ENCODE measurements around the gene CYB5A.

CYB5A gene

GRCh38 chr18:74271635-74272034 lies 20.1 kb downstream of the CYB5A start (continued):
- TF ChIP-seq ZNF596 (tag by site-specific recombination; IDR thresholded peaks at IDR 0.05): no peak
- no peak for TF ChIP-seq ZFP37 (tag by site-specific recombination; IDR thresholded peaks at IDR 0.05)
- TF ChIP-seq KLF1 (tag by site-specific recombination; IDR thresholded peaks at IDR 0.05): no peak
- TF ChIP-seq ZNF132 (tag by site-specific recombination; IDR thresholded peaks at IDR 0.05; ENCODE audit: borderline replicate concordance): no peak
- TF ChIP-seq YY2 (tag by site-specific recombination; IDR thresholded peaks at IDR 0.05): no peak
- no peak for TF ChIP-seq ZNF792 (tag by site-specific recombination; IDR thresholded peaks at IDR 0.05)

GRCh38 chr18:74268933-74269620 lies 22.7 kb downstream of the CYB5A start:
- peak; percentile 33; the same call in 1 of the 2 replicates for TF ChIP-seq EGR2 (tag by site-specific recombination; IDR thresholded peaks at IDR 0.05; ENCODE audit: low read depth)
- peak; percentile 35; the same call in 1 of the 2 replicates for TF ChIP-seq ZFHX2 (tag by site-specific recombination; conservative IDR thresholded peaks at IDR 0.05)
- TF ChIP-seq YY1 (tag by site-specific recombination; IDR thresholded peaks at IDR 0.05): no peak
- H3K27ac ChIP-seq (ENCODE audit: extremely low read depth, low read depth, low read length): no peak overlapping the region
- no peaks in the 10 kb centered on the region for H3K36me3 ChIP-seq (ENCODE audit: control insufficient read depth in 2 of 2, insufficient read depth in 1 of 2, low read length in 2 of 2)
- ChIA-PET POLR2A (no interaction called here), CTCF (no interaction called here)
- H3K4me3 ChIP-seq (ENCODE audit: low read depth, low read length): no peak overlapping the region
- H3K9me3 ChIP-seq (ENCODE audit: control insufficient read depth, insufficient read depth, low read depth, low read length): no peaks in the 10 kb centered on the region
- H3K4me1 ChIP-seq (ENCODE audit: control insufficient read depth, insufficient read depth, low read length): peaks cover 2% of the 10 kb centered on the region; the same call in 1 of the 2 replicates

DNA sequence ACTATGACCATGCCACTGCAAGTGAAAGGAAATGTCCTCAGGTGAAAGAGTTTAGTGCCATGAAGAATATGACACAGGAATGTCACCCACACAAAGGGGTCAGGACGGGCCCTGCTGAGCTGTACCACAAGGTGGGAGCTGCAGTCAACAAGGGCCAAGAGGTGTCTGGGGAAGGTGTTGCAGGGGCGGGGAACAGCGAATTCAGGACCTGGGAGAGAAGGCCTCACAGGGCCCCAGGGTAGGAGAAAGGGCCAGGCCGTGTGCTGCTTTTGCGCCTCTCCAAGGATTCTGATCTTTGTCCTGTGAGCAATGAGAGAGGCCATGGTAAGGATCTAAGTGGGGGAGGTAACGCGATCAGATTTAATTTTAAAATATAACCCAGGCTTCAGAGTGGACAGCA lies 23.6 kb downstream of the CYB5A start:
- Histone ChIP-seq H3K27ac (ENCODE audit: extremely low read depth, low read depth, low read length) (no peak overlapping the region), H3K4me3 (ENCODE audit: low read depth, low read length) (no peak overlapping the region), H3K36me3 (ENCODE audit: control insufficient read depth in 2 of 2, insufficient read depth in 1 of 2, low read length in 2 of 2) (no peaks in the 10 kb centered on the region), H3K4me1 (ENCODE audit: control insufficient read depth, insufficient read depth, low read length) (peaks cover 2% of the 10 kb centered on the region; the same call in 1 of the 2 replicates), H3K9me3 (ENCODE audit: control insufficient read depth, insufficient read depth, low read depth, low read length) (no peaks in the 10 kb centered on the region)
- ChIA-PET CTCF (no interaction called here), POLR2A (no interaction called here)
- TF ChIP-seq EGR2 (tag by site-specific recombination; IDR thresholded peaks at IDR 0.05; ENCODE audit: low read depth): no peak
- TF ChIP-seq ZNF571 (tag by site-specific recombination; IDR thresholded peaks at IDR 0.05): no peak
- no peak for TF ChIP-seq ZNF544 (tag by site-specific recombination; IDR thresholded peaks at IDR 0.05)
- TF ChIP-seq ZNF530 (tag by site-specific recombination; IDR thresholded peaks at IDR 0.05; ENCODE audit: low read depth): no peak
- no peak for TF ChIP-seq ZNF654 (tag by site-specific recombination; IDR thresholded peaks at IDR 0.05; ENCODE audit: low read depth)
- no peak for TF ChIP-seq KLF8 (tag by site-specific recombination; IDR thresholded peaks at IDR 0.05)
- no peak for TF ChIP-seq ZFP41 (tag by site-specific recombination; IDR thresholded peaks at IDR 0.05; ENCODE audit: borderline replicate concordance)
- no peak for TF ChIP-seq ZBTB17 (tag by site-specific recombination; IDR thresholded peaks at IDR 0.05)
- no peak for TF ChIP-seq ZNF837 (tag by site-specific recombination; IDR thresholded peaks at IDR 0.05)
- no peak for TF ChIP-seq PRDM1 (tag by site-specific recombination; IDR thresholded peaks at IDR 0.05)
- TF ChIP-seq REPIN1 (tag by site-specific recombination; IDR thresholded peaks at IDR 0.05; ENCODE audit: low read depth): no peak
- no peak for TF ChIP-seq KLF7 (tag by site-specific recombination; IDR thresholded peaks at IDR 0.05; ENCODE audit: borderline replicate concordance)
- TF ChIP-seq, protein P1, sequence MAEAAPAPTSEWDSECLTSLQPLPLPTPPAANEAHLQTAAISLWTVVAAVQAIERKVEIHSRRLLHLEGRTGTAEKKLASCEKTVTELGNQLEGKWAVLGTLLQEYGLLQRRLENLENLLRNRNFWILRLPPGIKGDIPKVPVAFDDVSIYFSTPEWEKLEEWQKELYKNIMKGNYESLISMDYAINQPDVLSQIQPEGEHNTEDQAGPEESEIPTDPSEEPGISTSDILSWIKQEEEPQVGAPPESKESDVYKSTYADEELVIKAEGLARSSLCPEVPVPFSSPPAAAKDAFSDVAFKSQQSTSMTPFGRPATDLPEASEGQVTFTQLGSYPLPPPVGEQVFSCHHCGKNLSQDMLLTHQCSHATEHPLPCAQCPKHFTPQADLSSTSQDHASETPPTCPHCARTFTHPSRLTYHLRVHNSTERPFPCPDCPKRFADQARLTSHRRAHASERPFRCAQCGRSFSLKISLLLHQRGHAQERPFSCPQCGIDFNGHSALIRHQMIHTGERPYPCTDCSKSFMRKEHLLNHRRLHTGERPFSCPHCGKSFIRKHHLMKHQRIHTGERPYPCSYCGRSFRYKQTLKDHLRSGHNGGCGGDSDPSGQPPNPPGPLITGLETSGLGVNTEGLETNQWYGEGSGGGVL (tag by site-specific recombination; IDR thresholded peaks at IDR 0.05): no peak
- no peak for TF ChIP-seq ZNF426 (tag by site-specific recombination; IDR thresholded peaks at IDR 0.05)

All from HEK293 (cell line).